ENCODE data around the gene KCNQ5. TPM values are rescaled to one million over a fixed set of nuclear protein-coding genes. Genes with fewer than 3 reads are reported as not detected.

KCNQ5 gene
- total and polyA plus RNA-seq, 10 of the 15 experiments (the other 5 are each of a cell fraction or from before 2014, with no cell fraction given), result 0.60 to 16.2 (median 3.2) TPM

DNA sequence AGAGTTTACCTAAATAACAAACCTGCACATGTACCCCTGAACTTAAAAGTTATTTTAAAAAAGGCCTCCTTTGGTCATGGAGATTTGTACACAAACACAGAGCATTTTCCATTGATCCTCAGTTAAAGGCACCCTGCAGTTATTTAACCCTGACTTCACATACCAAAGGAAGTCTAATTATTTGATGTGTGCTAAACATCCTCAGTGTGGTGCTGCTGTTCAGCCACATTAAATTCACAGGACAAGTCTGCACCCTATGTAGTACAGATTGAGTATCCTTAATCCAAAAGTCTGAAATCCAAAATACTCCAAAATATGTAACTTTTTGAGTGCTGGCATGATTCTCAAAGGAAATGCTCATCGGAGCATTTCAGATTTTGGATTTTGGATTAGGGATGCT, 21.4 kb downstream of the KCNQ5 start (continued):
- TF ChIP-seq, protein P1, sequence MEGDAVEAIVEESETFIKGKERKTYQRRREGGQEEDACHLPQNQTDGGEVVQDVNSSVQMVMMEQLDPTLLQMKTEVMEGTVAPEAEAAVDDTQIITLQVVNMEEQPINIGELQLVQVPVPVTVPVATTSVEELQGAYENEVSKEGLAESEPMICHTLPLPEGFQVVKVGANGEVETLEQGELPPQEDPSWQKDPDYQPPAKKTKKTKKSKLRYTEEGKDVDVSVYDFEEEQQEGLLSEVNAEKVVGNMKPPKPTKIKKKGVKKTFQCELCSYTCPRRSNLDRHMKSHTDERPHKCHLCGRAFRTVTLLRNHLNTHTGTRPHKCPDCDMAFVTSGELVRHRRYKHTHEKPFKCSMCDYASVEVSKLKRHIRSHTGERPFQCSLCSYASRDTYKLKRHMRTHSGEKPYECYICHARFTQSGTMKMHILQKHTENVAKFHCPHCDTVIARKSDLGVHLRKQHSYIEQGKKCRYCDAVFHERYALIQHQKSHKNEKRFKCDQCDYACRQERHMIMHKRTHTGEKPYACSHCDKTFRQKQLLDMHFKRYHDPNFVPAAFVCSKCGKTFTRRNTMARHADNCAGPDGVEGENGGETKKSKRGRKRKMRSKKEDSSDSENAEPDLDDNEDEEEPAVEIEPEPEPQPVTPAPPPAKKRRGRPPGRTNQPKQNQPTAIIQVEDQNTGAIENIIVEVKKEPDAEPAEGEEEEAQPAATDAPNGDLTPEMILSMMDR (IDR thresholded peaks at IDR 0.05 in 2 of 3, conservative IDR thresholded peaks at IDR 0.05 in 1 of 3; ENCODE audit: control insufficient read depth in 2 of 3, extremely low read depth in 1 of 3, insufficient read depth in 1 of 3, low read depth in 3 of 3, low read length in 3 of 3), result peak in 2 of 3 experiments; percentile 13 to 50; a peak in 3 of 6 replicates
- peak; percentile 41; the same call in 1 of the 2 replicates for TF ChIP-seq SMC3 (IDR thresholded peaks at IDR 0.05; ENCODE audit: borderline replicate concordance, low read length)
- no peak for TF ChIP-seq CREM (IDR thresholded peaks at IDR 0.05; ENCODE audit: low read depth)
- no peak for TF ChIP-seq EGR1 (IDR thresholded peaks at IDR 0.05; ENCODE audit: borderline replicate concordance in 1 of 2, low read depth in 2 of 2, low read length in 2 of 2)
- TF ChIP-seq, protein P2, sequence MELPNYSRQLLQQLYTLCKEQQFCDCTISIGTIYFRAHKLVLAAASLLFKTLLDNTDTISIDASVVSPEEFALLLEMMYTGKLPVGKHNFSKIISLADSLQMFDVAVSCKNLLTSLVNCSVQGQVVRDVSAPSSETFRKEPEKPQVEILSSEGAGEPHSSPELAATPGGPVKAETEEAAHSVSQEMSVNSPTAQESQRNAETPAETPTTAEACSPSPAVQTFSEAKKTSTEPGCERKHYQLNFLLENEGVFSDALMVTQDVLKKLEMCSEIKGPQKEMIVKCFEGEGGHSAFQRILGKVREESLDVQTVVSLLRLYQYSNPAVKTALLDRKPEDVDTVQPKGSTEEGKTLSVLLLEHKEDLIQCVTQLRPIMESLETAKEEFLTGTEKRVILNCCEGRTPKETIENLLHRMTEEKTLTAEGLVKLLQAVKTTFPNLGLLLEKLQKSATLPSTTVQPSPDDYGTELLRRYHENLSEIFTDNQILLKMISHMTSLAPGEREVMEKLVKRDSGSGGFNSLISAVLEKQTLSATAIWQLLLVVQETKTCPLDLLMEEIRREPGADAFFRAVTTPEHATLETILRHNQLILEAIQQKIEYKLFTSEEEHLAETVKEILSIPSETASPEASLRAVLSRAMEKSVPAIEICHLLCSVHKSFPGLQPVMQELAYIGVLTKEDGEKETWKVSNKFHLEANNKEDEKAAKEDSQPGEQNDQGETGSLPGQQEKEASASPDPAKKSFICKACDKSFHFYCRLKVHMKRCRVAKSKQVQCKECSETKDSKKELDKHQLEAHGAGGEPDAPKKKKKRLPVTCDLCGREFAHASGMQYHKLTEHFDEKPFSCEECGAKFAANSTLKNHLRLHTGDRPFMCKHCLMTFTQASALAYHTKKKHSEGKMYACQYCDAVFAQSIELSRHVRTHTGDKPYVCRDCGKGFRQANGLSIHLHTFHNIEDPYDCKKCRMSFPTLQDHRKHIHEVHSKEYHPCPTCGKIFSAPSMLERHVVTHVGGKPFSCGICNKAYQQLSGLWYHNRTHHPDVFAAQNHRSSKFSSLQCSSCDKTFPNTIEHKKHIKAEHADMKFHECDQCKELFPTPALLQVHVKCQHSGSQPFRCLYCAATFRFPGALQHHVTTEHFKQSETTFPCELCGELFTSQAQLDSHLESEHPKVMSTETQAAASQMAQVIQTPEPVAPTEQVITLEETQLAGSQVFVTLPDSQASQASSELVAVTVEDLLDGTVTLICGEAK (IDR thresholded peaks at IDR 0.05; ENCODE audit: borderline replicate concordance), result no peak

All from GM12878 (cell line).